Stimulated activated CD8-positive, alpha-beta memory T cell treated with anti-CD3 and anti-CD28 coated beads, Interleukin-12 subunit alpha, Interleukin-12 subunit beta, amount 100 ng/mL, for 1 hour (primary cell): ENCODE results near the gene COLQ.

Source experiments
- DNase-seq: peaks from one replicate; pipeline ENCODE4 v3.0.0-alpha.2; 2020; ENCODE audit warnings: low read depth

COLQ gene

DNA sequence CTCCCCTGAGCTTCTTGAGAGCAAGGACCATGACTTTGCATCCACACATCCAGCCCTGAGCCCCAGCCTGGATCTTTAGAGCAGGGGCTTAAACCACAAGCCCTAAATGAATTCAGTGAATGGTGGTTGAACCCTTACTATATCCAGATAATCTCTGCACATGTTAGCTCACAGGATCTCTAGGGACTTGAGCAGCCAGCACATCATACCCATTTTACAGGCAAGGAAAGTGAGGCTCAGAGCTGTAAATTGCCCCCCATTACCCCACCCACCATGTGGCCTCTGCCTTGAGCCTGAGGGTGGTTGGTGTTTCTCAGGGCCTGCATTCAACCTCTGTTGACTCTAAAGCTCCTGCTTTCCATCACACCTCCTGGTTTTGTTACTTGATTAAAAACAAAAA, 66.5 kb downstream of the COLQ start:
- no peak for DNase-seq

DNA sequence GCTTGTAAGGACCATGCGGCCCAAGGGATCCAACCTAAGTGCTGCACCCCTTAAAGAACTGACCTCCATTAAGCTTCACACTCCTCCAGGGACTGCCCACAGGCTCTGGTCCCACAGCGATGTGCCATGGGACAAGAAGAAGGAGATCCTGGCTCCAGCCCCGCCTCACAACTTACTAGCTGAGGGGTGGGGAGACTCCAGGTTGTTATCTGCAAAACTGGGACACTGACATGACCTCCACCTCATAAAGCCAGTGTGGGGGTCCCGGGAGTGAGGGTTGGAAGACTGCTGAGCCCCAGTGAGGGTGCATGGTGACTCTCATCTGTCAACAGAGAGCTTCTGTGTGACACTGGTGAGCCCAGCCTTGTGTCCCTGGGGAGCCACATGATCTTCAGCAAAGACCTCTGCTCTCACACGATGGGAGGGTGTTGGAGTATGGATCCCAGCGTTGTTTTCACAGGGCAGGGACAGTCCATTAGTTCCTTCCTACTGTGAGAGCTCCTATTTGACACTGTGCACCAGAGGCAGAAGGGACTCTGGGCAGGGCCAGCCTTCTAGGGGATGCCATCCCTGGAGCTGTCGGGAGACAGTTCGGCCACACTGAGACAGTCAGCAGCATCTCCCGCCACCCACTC, 67.4 kb downstream of the COLQ start:
- no peak for DNase-seq

DNA sequence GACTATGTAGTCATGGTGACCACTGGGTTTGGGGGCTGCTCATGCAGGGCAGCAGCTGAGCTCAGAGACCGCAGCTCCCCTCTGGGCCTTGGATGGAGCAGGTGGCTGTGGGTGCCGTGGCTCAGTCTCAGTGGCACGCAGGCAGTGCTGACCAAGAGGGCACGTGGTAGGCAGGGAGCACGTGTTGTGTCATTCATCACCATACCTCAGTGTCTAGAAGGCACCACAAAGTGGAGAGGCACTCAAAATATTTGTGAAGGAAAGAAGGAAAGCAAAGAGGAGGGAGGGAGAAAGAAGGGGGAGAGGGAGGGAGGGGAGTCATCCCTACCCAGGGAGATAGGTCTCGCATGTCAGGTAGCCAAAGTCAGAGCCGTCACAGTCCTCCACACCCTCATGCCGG, 68.0 kb downstream of the COLQ start:
- DNase-seq, result no peak

DNA sequence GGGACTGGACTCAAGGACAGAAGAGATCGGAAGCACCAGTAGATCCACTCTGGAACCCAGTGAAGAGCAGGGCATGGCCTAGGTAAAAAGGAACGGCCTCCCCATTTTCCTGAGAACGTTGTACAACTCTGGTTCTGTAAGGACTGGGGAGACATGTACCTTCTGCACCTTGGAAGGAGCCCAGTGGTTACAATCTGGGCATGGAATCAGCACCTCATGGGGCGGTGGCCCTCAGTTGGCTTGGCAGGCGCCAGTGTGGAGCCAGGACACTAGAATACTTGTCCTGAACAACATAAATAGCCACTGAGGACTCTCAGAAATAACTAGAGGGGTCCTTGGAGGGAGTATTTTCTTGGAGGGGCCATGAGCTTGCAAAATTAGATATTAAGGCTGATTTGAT, 68.5 kb downstream of the COLQ start:
- DNase-seq, result no peak

DNA sequence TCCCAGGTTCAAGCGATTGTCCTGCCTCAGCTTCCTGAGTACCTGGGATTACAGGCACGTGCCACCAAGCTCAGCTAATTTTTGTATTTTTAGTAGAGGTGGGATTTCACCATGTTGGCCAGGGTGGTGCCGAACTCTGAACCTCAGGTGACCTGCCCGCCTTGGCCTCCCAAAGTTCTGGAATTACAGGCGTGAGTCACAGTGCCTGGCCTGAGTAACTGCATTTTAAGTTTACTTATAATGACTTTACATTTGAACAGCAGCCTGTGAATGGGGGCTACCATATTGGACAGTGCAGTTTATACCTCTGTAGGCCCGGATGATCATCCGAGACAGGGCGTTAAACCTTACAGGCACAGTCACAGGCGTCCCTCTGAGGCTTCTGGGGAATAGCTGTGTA, 69.3 kb downstream of the COLQ start:
- DNase-seq, result no peak

DNA sequence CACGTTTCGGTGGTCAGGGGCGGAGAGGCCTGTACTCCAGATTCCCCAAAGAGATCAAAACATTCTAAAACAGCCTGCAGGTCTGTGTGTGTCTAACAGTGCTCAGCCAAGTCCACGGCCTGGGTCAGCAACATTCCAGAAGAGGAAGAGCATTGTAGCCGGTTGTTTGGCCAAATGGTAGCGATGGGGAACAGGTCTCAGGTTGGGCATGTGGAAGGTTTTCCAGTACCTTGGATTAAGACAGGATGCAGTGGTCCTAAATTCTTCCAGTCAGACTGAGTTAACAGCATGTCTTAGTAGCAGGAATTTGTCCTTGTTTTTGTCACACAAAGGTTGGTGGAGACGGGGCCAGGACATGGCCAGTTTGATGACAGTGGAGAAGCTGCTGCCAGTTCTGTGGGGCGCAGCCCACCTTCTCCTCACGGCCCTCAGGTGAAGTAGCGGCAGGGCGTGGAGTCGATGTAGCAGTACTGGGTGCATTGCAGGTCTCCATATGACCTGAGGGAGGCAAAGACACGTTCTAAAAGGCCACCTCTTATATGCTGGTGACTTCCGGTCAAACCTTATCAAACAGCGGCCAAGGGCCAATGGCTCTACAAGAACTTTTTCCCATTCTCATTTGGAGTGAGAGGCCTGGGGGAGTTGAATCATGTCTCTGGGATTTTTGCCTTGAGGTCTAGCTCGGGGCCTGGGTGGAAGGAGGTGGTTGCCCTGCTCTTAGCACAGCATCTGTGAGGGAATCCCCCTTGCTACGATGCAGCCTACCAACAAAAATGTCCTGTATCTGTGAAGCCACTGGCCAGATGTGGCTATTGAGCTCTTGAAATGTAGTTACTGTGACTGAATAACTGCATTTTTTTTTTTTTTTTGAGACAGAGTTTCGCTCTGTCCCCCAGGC, 70.0 kb downstream of the COLQ start:
- no peak for DNase-seq

DNA sequence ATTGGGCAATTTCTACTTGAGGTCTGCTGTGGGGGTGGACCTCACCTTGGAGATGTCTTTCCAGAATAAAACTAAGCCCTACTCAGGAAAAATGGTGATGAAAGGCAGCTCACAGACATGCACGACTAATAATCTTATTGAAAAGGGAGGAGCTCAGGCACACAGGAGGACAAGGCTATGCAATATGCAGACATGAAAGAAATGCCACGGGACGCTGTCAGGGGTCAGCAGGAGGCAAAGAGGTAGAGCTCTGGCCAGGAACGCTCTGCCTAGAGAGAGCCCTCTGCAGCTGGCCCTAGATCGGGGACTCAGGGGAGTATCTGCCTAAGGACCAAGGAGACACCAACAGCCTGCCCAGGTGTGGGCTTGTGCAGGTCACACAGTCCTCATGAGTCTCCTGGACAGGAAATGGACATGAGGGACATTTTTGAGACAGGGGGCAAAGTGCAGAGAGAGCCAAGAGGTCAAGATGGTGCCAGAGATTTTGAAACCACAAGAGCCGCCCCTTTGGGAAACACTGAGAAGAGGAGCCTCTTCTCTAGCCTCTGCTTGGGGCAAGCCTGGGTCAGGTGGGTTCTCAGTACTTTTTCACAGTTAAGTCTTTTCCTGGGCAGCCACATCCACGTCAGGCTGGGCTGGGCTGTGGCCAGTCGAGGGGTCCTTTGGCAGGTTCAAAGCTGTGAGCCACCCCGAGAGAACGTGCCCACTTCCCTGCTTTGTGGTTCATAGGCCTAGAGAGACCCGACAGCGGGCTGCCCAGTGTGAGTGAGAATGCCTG, 70.9 kb downstream of the COLQ start:
- no peak for DNase-seq

DNA sequence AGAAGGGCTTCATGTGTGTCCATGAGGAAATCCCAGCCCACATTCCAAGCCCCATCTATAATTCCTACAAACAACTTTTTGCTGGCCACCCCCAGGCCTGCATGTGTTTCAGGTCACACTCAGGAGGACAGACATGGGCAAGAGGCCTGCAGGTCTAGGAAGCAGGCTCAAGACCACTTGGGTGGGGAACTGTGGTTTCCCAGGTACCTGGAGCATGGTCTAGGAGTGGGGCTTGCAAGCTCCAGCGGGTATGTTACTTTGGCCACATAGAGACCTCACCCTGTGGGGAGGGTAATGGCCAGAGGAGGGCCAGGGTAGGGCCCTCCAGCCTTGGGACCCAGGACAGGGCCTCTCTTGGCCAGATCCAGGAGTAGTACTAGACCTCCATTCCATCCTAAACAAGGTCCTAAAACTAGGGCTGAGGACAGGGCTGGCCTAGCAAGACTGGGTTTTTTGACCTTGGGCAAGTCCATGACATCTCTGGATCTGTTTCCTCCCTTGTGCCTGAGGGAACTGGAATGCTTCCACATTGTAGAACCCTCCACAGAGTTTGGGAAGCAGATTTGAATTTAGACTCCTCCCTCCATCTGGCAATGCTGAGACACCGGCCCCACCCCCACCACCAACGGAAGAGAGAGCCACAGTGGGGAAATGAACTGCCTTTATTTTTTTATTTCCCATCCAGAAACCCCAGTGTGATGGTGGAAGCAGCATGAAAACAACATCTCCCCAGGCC, 71.8 kb downstream of the COLQ start:
- no peak for DNase-seq

DNA sequence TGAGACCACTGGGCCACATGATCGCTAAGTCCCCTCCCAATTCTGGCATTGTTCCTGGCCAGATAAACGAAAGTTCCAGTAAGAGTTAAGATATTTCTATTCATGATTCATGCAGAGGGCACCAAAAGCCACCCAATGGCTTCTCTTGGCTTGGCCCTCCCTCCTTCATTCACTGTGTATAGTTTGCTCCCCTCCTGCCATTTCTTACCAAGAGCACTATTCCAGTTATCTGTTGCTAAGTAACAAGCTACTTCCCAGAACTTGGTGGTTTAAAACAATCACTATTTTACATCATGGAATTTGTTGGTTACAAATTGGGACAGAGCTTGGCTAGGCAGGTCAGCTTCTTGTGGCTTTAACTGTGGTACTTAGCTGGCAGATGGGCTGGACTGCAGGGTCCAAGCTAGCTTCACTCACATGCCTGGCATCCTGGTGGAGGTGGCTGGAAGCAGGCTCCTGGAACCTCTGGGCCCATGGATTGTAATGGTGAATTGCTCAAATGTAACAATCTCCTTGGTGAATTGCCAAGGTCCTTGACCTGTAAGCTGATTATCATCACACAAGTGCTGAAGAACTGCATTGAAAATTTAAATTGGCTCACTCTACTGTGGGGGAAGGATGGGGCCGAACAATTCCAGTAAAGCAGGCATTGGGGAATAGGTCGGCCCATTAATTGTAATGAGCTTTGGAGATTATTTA, 77.5 kb downstream of the COLQ start:
- no peak for DNase-seq

DNA sequence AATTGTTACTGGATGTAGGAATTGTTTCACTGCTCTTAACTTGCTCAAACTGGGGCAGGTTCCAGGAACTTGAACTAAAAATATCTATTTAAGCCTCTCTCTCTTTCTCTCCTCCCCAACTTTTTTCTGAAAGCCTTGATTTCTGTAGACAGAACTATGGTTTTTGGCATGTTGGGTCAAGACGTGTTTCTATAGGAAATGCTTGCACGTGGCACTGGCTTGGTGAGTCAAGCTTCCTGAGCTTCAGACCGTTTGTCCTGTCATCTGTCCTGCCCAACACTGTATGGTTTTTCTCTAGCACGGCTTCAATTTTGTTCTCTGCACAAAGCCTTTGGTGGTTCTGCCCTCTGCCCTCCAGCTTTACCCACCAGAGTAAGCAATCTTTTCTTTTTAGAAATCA, 80.6 kb downstream of the COLQ start:
- DNase-seq, result no peak

DNA sequence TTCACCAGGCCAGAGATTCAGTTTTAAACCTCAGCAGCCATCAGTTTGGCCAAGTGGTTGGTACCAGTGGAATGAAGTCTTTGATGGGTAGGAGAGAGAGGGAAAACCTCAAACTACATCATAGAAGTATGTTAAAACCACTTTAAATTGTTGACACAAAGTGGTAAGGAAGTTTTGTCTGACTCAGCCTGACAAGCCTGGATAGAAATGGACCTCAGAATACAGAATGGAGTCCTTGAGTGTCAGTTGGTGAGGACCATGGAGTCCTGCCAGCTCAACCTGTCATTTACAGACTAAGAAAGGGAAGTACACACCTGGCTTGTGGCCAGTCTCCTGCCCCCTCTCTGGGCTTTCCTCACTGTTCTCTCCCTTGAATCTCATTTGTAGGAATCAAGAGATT, 82.0 kb downstream of the COLQ start:
- no peak for DNase-seq

DNA sequence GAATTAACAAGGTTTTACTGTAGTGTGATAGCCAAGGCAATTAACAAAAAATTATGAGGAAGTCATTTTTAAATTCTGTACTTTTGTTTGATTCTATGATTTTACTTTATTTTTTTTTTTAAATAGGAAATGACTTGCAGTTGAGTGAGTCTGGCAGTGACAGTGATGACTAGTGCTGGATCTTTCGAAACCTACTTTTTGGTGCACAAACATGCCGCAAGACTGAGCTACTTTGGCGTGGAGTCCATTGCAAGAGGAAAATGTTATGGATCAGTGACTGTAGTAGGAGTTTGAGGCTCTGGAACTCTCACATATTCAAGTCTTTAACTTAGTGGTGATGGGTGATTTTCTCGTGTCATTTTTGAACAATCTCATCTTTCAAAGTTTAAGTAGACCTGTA, 82.5 kb downstream of the COLQ start:
- no peak for DNase-seq

DNA sequence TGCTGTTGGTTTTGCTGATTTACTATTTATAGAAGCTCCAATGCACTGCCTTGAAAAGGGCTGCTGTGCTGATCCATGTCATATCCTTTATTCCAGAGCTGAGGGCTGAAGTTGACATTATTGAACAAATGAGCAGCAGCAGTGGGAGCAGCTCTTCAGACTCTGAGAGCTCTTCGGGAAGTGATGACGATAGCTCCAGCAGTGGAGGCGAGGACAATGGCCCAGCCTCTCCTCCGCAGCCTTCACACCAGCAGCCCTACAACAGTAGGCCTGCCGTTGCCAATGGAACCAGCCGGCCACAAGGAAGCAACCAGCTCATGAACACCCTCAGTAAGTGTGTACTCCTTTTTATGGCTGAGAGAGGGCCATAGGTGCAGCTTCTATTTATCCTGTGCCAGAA, 85.3 kb downstream of the COLQ start:
- no peak for DNase-seq

DNA sequence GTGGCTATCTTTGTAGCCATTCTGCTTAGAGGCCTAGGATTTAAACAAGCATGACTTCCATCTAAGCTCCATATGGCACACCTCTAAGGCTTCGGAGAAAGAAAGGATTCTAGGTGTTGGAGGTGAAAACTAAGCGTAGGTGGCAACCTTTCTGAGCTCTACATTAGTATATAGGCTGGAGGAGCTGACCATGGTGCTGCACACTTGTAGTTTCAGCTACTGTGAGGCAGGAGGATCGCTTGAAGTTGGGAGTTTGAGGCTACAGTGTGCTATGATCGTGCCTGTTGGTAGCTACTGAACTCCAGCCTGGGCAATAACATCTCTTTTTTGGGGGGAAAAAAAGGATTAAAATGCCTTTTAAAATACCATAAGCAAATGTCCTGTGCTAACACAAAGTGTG, 86.8 kb downstream of the COLQ start:
- no peak for DNase-seq

DNA sequence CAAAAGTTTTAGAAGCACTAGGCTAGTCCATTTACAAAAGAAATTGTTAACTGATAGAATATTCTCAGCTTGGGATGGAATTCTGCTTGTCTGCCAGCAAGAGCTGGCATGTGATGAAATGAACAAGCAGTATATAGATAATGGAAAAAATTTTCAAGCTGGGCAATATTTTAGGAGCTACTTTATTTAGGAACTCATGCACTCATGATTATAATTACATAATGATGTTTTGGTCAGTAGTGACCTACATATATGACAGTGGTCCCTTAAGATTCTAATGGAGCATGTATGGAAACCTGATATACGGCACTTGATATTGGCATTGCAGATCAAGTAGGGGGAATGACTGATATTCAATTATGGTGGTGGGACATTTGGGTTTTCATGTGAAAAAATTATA, 88.0 kb downstream of the COLQ start:
- DNase-seq, result no peak

DNA sequence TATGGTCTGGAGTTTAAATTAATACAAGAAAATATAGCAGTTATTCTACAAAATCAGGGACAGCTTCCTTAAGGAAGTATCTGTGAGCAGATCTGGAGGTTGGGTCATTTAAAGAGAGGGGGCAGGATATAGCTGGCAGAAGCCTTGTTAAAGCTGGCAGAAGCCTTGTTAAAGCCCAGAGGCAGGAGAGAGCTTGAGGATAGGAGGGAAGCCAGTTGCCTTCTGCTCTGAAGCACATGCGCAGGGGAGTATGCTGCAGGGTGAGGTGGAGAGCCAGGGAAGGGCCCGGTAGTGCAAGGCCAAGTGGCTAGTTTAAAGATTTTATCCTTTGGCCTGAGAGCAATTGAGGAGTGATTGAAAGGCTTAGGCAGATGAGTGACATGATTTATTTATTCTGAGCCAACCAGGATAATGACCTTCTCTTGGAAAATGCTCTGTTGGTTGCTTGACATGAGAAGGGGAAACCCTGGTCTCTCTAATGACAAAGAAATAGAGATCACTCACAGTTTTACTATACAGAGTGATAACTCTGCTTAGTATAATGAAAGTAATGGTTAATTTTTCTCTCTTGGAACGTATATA, 90.2 kb downstream of the COLQ start:
- no peak for DNase-seq

DNA sequence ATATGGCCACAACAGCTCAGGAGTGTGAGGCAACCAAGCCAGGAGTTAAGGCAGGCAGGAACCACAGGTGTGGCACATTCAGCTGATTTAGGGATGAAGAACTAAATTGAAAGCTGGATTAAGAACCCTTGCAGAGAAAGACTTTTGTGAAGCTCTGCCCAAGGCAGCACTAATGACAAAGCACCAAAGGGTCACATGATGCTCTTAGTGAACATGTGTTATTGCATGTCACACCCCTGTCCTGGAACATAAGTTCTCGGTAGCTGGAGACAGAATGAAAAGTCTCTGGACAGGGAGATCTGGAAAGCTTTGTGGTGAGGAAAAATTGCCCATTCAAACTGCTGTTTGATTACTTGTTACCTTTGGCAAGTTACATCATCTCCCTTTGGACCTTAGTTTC, 90.9 kb downstream of the COLQ start:
- DNase-seq, result no peak

DNA sequence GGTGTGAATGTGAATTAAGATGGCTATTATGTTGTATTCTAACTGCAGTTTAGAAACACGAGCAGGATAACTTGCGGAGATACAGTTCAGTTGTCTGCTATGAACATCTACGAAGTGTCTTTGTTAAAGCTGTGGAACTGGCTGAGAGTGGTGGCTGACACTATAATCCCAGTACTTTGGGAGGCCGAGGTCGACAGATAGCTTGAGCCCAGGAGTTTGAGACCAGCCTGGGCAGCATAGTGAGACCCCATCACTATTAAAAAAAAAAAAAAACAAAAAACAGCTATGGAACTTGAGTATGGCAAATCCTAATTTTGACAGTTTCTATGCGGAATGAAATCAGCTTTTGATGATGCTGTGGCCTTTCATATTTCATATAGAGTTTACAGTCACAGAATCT, 92.4 kb downstream of the COLQ start:
- no peak for DNase-seq

DNA sequence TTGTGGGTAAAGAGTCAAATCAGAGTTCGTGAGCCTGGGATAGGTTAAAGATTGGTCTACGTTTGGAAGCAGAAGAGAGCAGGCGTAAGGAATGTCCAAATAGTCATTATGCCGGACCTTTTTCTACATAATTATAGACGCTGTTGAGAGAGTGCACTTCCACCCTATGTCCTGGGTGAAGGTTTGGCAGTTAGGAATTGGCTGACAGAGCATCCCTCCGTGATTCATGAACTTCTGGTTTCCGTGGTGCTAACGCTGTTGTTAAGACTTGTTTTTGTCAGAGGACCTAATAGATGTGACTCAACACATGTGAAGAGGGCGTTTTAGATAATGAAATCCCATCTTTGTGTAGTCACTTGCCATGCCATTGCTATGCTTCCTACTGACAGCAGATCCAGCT, 93.0 kb downstream of the COLQ start:
- DNase-seq, result no peak

DNA sequence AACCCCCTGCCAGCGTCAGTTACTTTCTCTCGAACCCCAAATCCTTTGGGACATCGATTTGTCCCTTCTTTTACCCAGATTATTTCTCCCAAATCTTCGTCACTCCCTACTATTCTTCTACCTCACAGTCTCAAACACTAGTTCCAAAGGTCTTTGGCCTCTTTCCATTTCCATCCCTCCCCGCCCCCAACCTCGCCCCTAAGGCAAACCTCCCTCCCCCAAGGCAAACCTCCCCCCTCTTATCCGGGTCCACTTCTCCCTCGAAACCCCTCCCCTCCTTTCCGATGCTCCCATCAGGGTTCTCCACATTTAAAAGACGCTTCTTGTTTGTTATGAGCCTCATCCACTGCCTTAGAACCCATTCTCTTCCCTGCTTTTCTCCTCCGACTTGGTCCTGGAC, 93.5 kb downstream of the COLQ start:
- DNase-seq, result no peak

DNA sequence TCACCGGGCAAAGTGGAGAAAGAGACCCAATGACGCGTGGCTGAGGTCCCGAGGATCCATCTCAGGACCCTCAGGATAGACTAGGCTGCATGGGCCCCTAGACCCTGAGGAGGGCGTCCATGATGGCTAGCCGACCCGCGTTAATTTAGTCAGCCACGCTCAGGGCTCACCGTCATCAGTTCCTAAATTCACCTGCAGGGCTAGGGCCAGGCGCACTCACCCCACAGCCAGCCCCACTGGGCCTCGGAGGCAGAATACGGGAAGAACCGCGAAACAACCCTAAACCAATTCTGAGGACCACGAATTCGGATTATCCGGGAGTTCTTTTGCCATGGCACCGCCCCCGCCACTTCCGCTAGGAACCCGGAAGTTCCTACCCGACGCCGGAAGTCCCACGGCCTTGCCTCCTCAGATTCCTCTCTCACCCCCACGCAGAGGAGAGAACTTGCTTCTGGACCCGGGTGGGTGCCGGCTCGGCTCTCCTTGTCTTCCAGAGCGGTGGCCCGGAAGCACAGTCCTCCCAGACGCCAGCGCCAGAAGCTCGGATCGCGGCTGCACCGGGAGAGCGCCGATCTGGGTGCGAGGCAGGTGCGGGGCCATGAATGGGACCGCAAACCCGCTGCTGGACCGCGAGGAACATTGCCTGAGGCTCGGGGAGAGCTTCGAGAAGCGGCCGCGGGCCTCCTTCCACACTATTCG, 94.2 kb downstream of the COLQ start, which contains the start of the genes EAF1 and METTL6:
Gene EAF1, plus strand, starts transcription at position 417 of the 699 bp plus-strand sequence. Its CDS starts 182 bp downstream, at position 599.
Gene METTL6, minus strand, starts transcription at position 363 of the 699 bp plus-strand sequence. CDS start 1,033 bp downstream, outside the sequence.
- peak; percentile 78 for DNase-seq
